Forelimb muscle (tissue), 1 donor: ENCODE data around the gene ZCCHC17. TPM values are rescaled to one million over a fixed set of nuclear protein-coding genes. Genes with fewer than 3 reads are reported as not detected.

Experiments used
- DNase-seq: peaks from one replicate; pipeline ENCODE4 v3.0.0-alpha.2; 2013; ENCODE audit warnings: low read depth
- polyA plus RNA-seq: library from polyadenylated mRNA; unstranded; fragments of 120-200 nt; gene quantifications from one replicate; pipeline ENCODE4 v1.2.1, GENCODE V29; 2013; ENCODE audit not compliant: insufficient read length

ZCCHC17 gene
- polyA plus RNA-seq, 1 donor, result 27.1 TPM

GRCh38 chr1:31306278-31306677 lies 9.4 kb downstream of the ZCCHC17 start:
- DNase-seq, result no peak

- no peak for DNase-seq
These were observed 11.2 kb downstream of the ZCCHC17 start for GRCh38 chr1:31308036-31308435.

- no peak for DNase-seq
These were observed 13.4 kb downstream of the ZCCHC17 start for GRCh38 chr1:31310198-31310597.

GRCh38 chr1:31315902-31316301 lies 19.1 kb downstream of the ZCCHC17 start:
- no peak for DNase-seq

GRCh38 chr1:31318146-31318545 lies 21.3 kb downstream of the ZCCHC17 start:
- DNase-seq, result no peak

- no peak for DNase-seq
These were observed 27.3 kb downstream of the ZCCHC17 start for GRCh38 chr1:31324093-31324492.

- no peak for DNase-seq
These were observed 28.2 kb downstream of the ZCCHC17 start for GRCh38 chr1:31324992-31325391.

- DNase-seq, result no peak
These were observed 29.6 kb downstream of the ZCCHC17 start for GRCh38 chr1:31326461-31326860.

- DNase-seq, result no peak
These were observed 30.5 kb downstream of the ZCCHC17 start for GRCh38 chr1:31327381-31327780.

- no peak for DNase-seq
These were observed 38.2 kb downstream of the ZCCHC17 start for GRCh38 chr1:31335007-31335406.

GRCh38 chr1:31336687-31337467 lies 40.0 kb downstream of the ZCCHC17 start:
- DNase-seq, result no peak

GRCh38 chr1:31344503-31344902 lies 47.7 kb downstream of the ZCCHC17 start:
- DNase-seq, result no peak

- DNase-seq, result no peak
These were observed 48.8 kb downstream of the ZCCHC17 start for GRCh38 chr1:31345635-31346034.

GRCh38 chr1:31346785-31347184 lies 50.0 kb downstream of the ZCCHC17 start:
- no peak for DNase-seq

- DNase-seq, result no peak
These were observed 51.6 kb downstream of the ZCCHC17 start for GRCh38 chr1:31348449-31348848.

GRCh38 chr1:31354283-31354682 lies 57.5 kb downstream of the ZCCHC17 start:
- DNase-seq, result no peak

GRCh38 chr1:31356427-31356826 lies 59.6 kb downstream of the ZCCHC17 start:
- no peak for DNase-seq

- DNase-seq, result no peak
These were observed 64.8 kb downstream of the ZCCHC17 start for GRCh38 chr1:31361607-31362006.

GRCh38 chr1:31362032-31362431 lies 65.2 kb downstream of the ZCCHC17 start:
- no peak for DNase-seq

GRCh38 chr1:31364561-31365250 lies 67.9 kb downstream of the ZCCHC17 start:
- DNase-seq, result no peak

- no peak for DNase-seq
These were observed 70.0 kb downstream of the ZCCHC17 start for GRCh38 chr1:31366796-31367195.

GRCh38 chr1:31368611-31369107 lies 71.8 kb downstream of the ZCCHC17 start:
- DNase-seq, result no peak

GRCh38 chr1:31370021-31370420 lies 73.2 kb downstream of the ZCCHC17 start:
- DNase-seq, result no peak
